ENCODE data around the gene TFCP2L1.
A peak's percentile ranks its signal among the peaks of the same experiment; 100 is the strongest.

TFCP2L1 gene

GRCh38 chr2:121207494-121207893 is 77.5 kb downstream of the TFCP2L1 start:
- H2BK120ac ChIP-seq (ENCODE audit: low read depth, low read length), result no peak overlapping the region
- H3K4me2 ChIP-seq (ENCODE audit: insufficient read depth, low read length, poor library complexity, severe bottlenecking), result no peak overlapping the region
- H2BK15ac ChIP-seq (ENCODE audit: low read length), result no peak overlapping the region
- H3K9ac ChIP-seq (ENCODE audit: low read depth, low read length, poor library complexity), result no peak overlapping the region
- H3K4ac ChIP-seq (ENCODE audit: low read length), result no peak overlapping the region
- H3K9me3 ChIP-seq (replicated peaks in 1 of 2; ENCODE audit: control insufficient read depth in 2 of 2, insufficient read depth in 1 of 2, low read depth in 1 of 2, low read length in 2 of 2), result no peaks in the 10 kb centered on the region
- no peak overlapping the region for H3K27ac ChIP-seq (replicated peaks; ENCODE audit: low read length)
- peaks cover 0 to 10% (median 0%) of the 10 kb centered on the region in 3 experiments for H3K27me3 ChIP-seq (ENCODE audit: control insufficient read depth in 3 of 3, insufficient read depth in 3 of 3, low read depth in 1 of 3, low read length in 3 of 3)
- no CpG with 5 or more reads among the region's 5 CpGs for WGBS, 2 donors (ENCODE audit: extremely low coverage in 2 of 2, insufficient read length in 2 of 2, insufficient replicate concordance in 1 of 2)
- no peak overlapping the region for H3K4me3 ChIP-seq (ENCODE audit: low read length in 2 of 2)
- no peak overlapping the region for H3K23ac ChIP-seq (ENCODE audit: low read depth, low read length, poor library complexity)
- H2AK5ac ChIP-seq (ENCODE audit: low read depth, low read length), result no peak overlapping the region
- no peak overlapping the region for H4K91ac ChIP-seq (ENCODE audit: low read depth, low read length, poor library complexity)
- peaks cover 0 to 2% of the 10 kb centered on the region in 2 donors for H3K4me1 ChIP-seq (ENCODE audit: control insufficient read depth in 2 of 2, insufficient read depth in 1 of 2, low read depth in 1 of 2, low read length in 2 of 2)
- H3K14ac ChIP-seq (ENCODE audit: low read length), result no peak overlapping the region
- H4K8ac ChIP-seq (ENCODE audit: low read depth, low read length), result no peak overlapping the region
- no peaks in the 10 kb centered on the region for H3K36me3 ChIP-seq (replicated peaks in 1 of 2; ENCODE audit: control insufficient read depth in 2 of 2, insufficient read depth in 2 of 2, low read length in 2 of 2)
- no peak overlapping the region for H2BK5ac ChIP-seq (ENCODE audit: low read length)
- no peak overlapping the region for H3K18ac ChIP-seq (ENCODE audit: low read length)
- no peaks in the 10 kb centered on the region for H3K79me1 ChIP-seq (ENCODE audit: low read depth, low read length)
- no peak overlapping the region for H2BK12ac ChIP-seq (ENCODE audit: low read length)
- no peak overlapping the region for H2AFZ ChIP-seq (ENCODE audit: low read length)
- no peak for DNase-seq (ENCODE audit: low spot score)

DNA sequence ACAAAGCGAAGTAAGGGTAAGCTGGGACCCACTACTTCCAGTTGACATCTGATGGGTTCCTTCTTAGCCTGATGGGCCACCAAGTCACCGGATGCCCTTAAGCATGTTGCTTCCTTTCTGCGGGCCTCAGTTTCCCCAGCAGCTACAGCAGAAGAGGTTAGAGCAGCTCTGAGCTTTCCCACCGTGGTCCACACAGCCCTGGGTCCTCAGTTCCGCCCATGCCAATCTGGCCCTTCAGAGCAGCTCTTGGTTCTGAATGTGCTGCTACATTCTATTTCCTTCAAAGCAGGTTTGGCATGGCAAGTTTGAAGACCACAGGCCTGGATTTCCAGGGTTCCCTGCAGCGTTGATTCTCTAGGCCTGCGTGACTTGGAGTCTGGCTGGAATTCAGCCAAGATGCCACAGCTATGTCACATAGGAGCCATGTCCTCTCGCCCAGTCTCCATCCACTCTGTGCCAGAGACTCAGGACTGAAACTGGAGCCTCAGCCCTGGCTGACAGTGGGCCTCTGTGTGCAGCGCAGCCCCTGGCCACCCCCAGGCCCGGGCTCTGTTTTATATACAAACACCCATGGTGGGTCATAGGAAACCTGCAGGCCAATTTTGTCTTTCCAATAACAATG is 79.6 kb downstream of the TFCP2L1 start:
- no peaks in the 10 kb centered on the region for H3K36me3 ChIP-seq (replicated peaks in 1 of 2; ENCODE audit: control insufficient read depth in 2 of 2, insufficient read depth in 2 of 2, low read length in 2 of 2)
- H3K79me1 ChIP-seq (ENCODE audit: low read depth, low read length), result no peaks in the 10 kb centered on the region
- H3K4me2 ChIP-seq (ENCODE audit: insufficient read depth, low read length, poor library complexity, severe bottlenecking), result no peak overlapping the region
- no peaks in the 10 kb centered on the region for H3K9me3 ChIP-seq (replicated peaks in 1 of 2; ENCODE audit: control insufficient read depth in 2 of 2, insufficient read depth in 1 of 2, low read depth in 1 of 2, low read length in 2 of 2)
- H3K9ac ChIP-seq (ENCODE audit: low read depth, low read length, poor library complexity), result no peak overlapping the region
- peak overlapping the region; percentile 43 for H3K14ac ChIP-seq (ENCODE audit: low read length)
- no peak overlapping the region for H2BK12ac ChIP-seq (ENCODE audit: low read length)
- peak overlapping the region; percentile 77 for H3K18ac ChIP-seq (ENCODE audit: low read length)
- peak overlapping the region; percentile 78 for H2AK5ac ChIP-seq (ENCODE audit: low read depth, low read length)
- H3K27me3 ChIP-seq (ENCODE audit: control insufficient read depth in 3 of 3, insufficient read depth in 3 of 3, low read depth in 1 of 3, low read length in 3 of 3), result peaks cover 0 to 9% (median 0%) of the 10 kb centered on the region in 3 experiments
- no peak overlapping the region for H2BK5ac ChIP-seq (ENCODE audit: low read length)
- H2AFZ ChIP-seq (ENCODE audit: low read length), result no peak overlapping the region
- no CpG with 5 or more reads among the region's 10 CpGs for WGBS, 2 donors (ENCODE audit: extremely low coverage in 2 of 2, insufficient read length in 2 of 2, insufficient replicate concordance in 1 of 2)
- H3K23ac ChIP-seq (ENCODE audit: low read depth, low read length, poor library complexity), result no peak overlapping the region
- H3K4me1 ChIP-seq (ENCODE audit: control insufficient read depth in 2 of 2, insufficient read depth in 1 of 2, low read depth in 1 of 2, low read length in 2 of 2), result peaks cover 0 to 3% of the 10 kb centered on the region in 2 donors
- DNase-seq (ENCODE audit: low spot score), result no peak
- no peak overlapping the region for H3K4ac ChIP-seq (ENCODE audit: low read length)
- H4K8ac ChIP-seq (ENCODE audit: low read depth, low read length), result no peak overlapping the region
- no peak overlapping the region for H2BK15ac ChIP-seq (ENCODE audit: low read length)
- H4K91ac ChIP-seq (ENCODE audit: low read depth, low read length, poor library complexity), result no peak overlapping the region
- H2BK120ac ChIP-seq (ENCODE audit: low read depth, low read length), result no peak overlapping the region
- no peak overlapping the region for H3K4me3 ChIP-seq (ENCODE audit: low read length in 2 of 2)
- no peak overlapping the region for H3K27ac ChIP-seq (replicated peaks; ENCODE audit: low read length)

GRCh38 chr2:121203591-121204249 is 81.3 kb downstream of the TFCP2L1 start:
- whole genome bisulfite sequencing, 2 donors (ENCODE audit: extremely low coverage in 2 of 2, insufficient read length in 2 of 2, insufficient replicate concordance in 1 of 2), result no CpG with 5 or more reads among the region's 10 CpGs
- no peak overlapping the region for H3K4ac ChIP-seq (ENCODE audit: low read length)
- no peak for DNase-seq (ENCODE audit: low spot score)

DNA sequence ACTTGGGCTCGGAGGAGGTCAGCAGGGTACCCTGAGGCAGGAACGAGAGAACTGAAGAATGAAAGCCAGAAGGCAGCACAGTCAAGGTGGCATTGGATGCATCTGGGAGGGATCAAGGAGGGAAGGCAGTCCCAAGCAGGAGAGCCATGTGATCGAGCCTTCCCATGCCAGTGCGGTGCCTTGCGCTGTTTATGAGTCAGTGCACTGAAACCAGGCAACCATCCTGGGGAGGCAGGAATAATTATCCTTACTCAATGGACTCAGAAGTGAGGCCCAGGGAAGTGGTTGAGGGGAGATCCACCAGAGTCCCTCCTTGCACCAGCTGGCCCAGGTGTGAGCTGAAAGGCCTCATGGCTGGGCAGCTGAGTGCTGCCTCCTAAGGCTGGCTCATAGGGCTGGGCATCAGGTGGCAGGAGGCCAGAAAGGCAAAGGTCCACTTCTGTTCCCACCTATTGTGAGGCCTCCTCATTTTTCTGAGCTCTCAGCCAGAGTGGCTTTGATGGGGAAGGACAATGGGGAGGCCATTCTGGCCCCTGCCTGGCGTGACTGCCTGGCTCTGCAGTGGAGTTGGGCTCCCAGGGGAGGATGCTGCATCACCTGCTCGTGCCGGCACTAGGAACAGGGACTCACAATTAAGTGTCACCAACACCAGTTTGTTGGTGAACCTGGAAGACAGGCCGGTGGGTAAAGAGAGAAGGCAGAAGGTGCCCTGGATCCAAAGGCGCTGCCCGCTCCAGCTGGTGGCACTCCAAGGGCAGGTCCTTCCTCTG is 82.3 kb downstream of the TFCP2L1 start:
- Histone ChIP-seq H4K8ac (ENCODE audit: low read depth, low read length) (no peak overlapping the region), H2BK5ac (ENCODE audit: low read length) (peak overlapping the region; percentile 19), H4K91ac (ENCODE audit: low read depth, low read length, poor library complexity) (no peak overlapping the region), H2BK15ac (ENCODE audit: low read length) (peak overlapping the region; percentile 51), H3K9me3 (replicated peaks in 1 of 2; ENCODE audit: control insufficient read depth in 2 of 2, insufficient read depth in 1 of 2, low read depth in 1 of 2, low read length in 2 of 2) (no peaks in the 10 kb centered on the region), H2BK12ac (ENCODE audit: low read length) (peak overlapping the region; percentile 30), H3K4me2 (ENCODE audit: insufficient read depth, low read length, poor library complexity, severe bottlenecking) (no peak overlapping the region), H3K18ac (ENCODE audit: low read length) (peak overlapping the region; percentile 35), H3K27ac (replicated peaks; ENCODE audit: low read length) (no peak overlapping the region), H2BK120ac (ENCODE audit: low read depth, low read length) (no peak overlapping the region), H3K23ac (ENCODE audit: low read depth, low read length, poor library complexity) (no peak overlapping the region), H3K9ac (ENCODE audit: low read depth, low read length, poor library complexity) (no peak overlapping the region), H2AFZ (ENCODE audit: low read length) (no peak overlapping the region), H3K79me1 (ENCODE audit: low read depth, low read length) (no peaks in the 10 kb centered on the region), H3K4ac (ENCODE audit: low read length) (peak overlapping the region; percentile 28), H3K14ac (ENCODE audit: low read length) (no peak overlapping the region), H3K36me3 (replicated peaks in 1 of 2; ENCODE audit: control insufficient read depth in 2 of 2, insufficient read depth in 2 of 2, low read length in 2 of 2) (peaks cover 0 to 2% of the 10 kb centered on the region in 2 donors), H3K4me3 (ENCODE audit: low read length in 2 of 2) (no peak overlapping the region), H3K4me1 (ENCODE audit: control insufficient read depth in 2 of 2, insufficient read depth in 1 of 2, low read depth in 1 of 2, low read length in 2 of 2) (peaks cover 0 to 3% of the 10 kb centered on the region in 2 donors), H2AK5ac (ENCODE audit: low read depth, low read length) (no peak overlapping the region), H3K27me3 (ENCODE audit: control insufficient read depth in 3 of 3, insufficient read depth in 3 of 3, low read depth in 1 of 3, low read length in 3 of 3) (no peaks in the 10 kb centered on the region)
- DNase-seq (ENCODE audit: low spot score), result no peak
- no CpG with 5 or more reads among the region's 11 CpGs for WGBS, 2 donors (ENCODE audit: extremely low coverage in 2 of 2, insufficient read length in 2 of 2, insufficient replicate concordance in 1 of 2)

More at GRCh38 chr2:121203591-121204249, 81.3 kb downstream of the TFCP2L1 start:
- peaks cover 0 to 3% of the 10 kb centered on the region in 2 donors for H3K4me1 ChIP-seq (ENCODE audit: control insufficient read depth in 2 of 2, insufficient read depth in 1 of 2, low read depth in 1 of 2, low read length in 2 of 2)
- H2BK15ac ChIP-seq (ENCODE audit: low read length), result no peak overlapping the region
- H2BK5ac ChIP-seq (ENCODE audit: low read length), result no peak overlapping the region
- H3K14ac ChIP-seq (ENCODE audit: low read length), result no peak overlapping the region
- no peaks in the 10 kb centered on the region for H3K79me1 ChIP-seq (ENCODE audit: low read depth, low read length)
- H3K18ac ChIP-seq (ENCODE audit: low read length), result no peak overlapping the region
- H3K23ac ChIP-seq (ENCODE audit: low read depth, low read length, poor library complexity), result no peak overlapping the region
- no peak overlapping the region for H2AK5ac ChIP-seq (ENCODE audit: low read depth, low read length)
- H3K9ac ChIP-seq (ENCODE audit: low read depth, low read length, poor library complexity), result no peak overlapping the region
- no peaks in the 10 kb centered on the region for H3K27me3 ChIP-seq (ENCODE audit: control insufficient read depth in 3 of 3, insufficient read depth in 3 of 3, low read depth in 1 of 3, low read length in 3 of 3)
- H3K4me2 ChIP-seq (ENCODE audit: insufficient read depth, low read length, poor library complexity, severe bottlenecking), result no peak overlapping the region
- no peak overlapping the region for H3K4me3 ChIP-seq (ENCODE audit: low read length in 2 of 2)
- H2AFZ ChIP-seq (ENCODE audit: low read length), result no peak overlapping the region
- peaks cover 0 to 2% of the 10 kb centered on the region in 2 donors for H3K36me3 ChIP-seq (replicated peaks in 1 of 2; ENCODE audit: control insufficient read depth in 2 of 2, insufficient read depth in 2 of 2, low read length in 2 of 2)
- no peak overlapping the region for H4K8ac ChIP-seq (ENCODE audit: low read depth, low read length)
- H2BK12ac ChIP-seq (ENCODE audit: low read length), result no peak overlapping the region
- no peaks in the 10 kb centered on the region for H3K9me3 ChIP-seq (replicated peaks in 1 of 2; ENCODE audit: control insufficient read depth in 2 of 2, insufficient read depth in 1 of 2, low read depth in 1 of 2, low read length in 2 of 2)
- H4K91ac ChIP-seq (ENCODE audit: low read depth, low read length, poor library complexity), result no peak overlapping the region
- no peak overlapping the region for H3K27ac ChIP-seq (replicated peaks; ENCODE audit: low read length)
- no peak overlapping the region for H2BK120ac ChIP-seq (ENCODE audit: low read depth, low read length)

Measured in neuronal stem cell (in vitro differentiated cells).